Suppressor macrophage (primary cell): ENCODE measurements around the gene PALM.
A peak's percentile ranks its signal among the peaks of the same experiment; 100 is the strongest.

ENCODE experiments used
- DNase-seq, 4 experiments: peaks; one replicate each; pipeline ENCODE4 v3.0.0-alpha.2; 2020 to 2022

PALM gene

DNA sequence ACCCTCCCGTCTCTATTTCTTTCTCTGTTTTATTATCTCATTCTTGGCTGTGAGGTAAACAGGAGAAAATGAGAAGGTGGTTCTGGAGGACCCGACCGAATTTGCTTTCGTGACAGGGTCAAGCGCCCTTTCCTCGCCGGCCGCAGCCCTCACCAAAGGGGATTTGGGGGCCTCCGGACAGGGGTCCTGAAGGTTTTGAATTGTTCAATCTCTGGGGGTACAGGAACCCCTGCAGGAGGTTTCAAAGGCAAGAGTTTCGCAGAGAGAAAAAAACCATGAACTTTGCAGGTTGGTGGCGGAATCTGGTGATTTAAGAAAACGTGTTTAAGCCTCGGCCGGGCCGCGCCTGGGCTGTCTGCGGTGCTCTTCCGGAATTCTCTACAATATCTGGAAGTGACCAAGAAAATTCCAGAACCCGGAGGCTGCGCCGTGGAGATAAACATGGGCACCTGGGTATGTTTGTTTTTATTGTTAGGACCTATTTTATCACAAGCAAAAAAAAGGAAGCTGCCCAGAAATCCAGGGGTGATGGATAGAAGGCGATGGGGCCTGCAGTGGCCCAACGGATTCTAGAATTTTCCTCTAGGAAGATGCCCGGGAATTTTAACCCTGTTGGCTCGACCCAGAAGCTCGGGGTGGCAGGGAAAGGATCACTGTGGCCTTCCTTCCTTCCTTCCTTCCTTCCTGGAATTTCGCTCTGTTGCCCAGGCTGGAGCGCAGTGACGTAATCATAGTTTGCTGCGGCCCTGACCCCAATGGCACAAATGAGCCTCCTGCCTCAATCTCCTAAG is 74.3 kb downstream of the PALM start:
- no peak for DNase-seq

- no peak for DNase-seq
Measured at GRCh38 chr19:784541-784940, 75.8 kb downstream of the PALM start.

- DNase-seq = no peak
Measured at GRCh38 chr19:787536-787935, 78.8 kb downstream of the PALM start.

- no peak for DNase-seq
Measured at GRCh38 chr19:788686-788982, 79.9 kb downstream of the PALM start.

GRCh38 chr19:788983-789700 is 80.4 kb downstream of the PALM start:
- peak; percentile 48 to 71 (median 58) for DNase-seq

DNA sequence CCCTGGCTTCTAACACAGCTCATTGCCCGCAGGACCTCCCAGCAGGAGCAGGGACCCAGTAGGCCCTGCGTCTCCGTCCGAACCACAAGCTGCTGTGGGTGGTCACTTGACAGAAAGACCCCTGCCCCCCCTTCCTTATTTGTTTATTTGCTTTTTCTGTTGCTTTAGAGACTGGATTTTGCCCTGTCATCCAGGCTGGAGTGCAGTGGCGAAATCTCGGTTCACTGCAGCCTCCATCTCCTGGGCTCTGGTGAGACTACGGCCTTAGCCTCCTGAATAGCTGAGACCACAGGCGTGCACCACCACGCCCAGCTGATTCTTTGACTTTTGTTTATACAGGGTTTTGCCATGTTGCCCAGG is 80.9 kb downstream of the PALM start:
- DNase-seq = no peak

- DNase-seq = no peak
Measured at GRCh38 chr19:791007-791566, 82.4 kb downstream of the PALM start.

GRCh38 chr19:791567-792305 is 83.0 kb downstream of the PALM start:
- no peak for DNase-seq

GRCh38 chr19:792306-792885 is 83.7 kb downstream of the PALM start:
- DNase-seq = no peak

DNA sequence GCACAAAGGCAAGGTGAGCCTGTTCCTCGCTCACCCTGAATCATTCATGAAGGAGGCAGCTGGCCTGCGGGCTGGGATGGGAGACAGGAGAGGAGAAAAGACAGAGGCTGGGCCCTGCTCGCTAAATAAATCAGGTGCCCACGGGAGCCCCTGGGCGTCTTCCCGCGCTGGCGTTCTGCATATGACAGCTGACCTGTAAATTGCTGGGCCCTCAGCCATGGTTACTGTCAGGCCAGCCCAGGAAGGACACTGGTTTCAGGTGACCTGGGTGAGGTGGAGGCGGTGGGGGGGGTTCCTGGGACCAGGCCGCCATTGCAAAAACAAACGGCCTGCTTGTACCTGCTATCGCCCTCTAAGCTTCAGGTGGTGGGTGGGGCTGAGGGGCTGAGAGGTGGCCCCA is 85.1 kb downstream of the PALM start:
- DNase-seq = no peak

DNA sequence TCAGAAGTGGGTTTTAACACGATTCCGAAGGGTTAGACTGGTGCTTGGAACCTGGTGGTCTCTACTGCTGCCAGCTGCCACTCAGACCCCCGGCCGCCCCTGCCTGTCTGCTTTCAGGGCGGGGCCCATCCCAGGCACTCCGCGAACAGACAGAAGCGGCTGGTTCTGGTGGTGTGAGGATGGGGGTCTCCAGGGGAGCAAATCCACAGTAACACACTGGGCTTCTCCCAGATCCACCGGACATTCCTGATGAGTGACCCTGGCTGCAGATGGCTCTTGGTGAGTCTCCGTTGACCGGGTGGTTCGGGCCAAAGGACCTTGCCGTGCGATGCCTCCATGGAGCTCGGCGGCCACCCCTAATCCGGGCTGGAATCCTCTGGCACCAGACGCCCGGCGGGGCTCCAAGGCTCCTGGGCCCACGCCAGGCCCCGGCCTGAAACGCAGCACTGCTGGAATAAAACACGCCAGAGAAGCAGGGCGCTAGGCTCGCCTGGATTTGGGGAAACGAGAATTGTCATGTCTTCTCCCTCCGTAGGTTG is 86.4 kb downstream of the PALM start:
- DNase-seq = no peak

DNA sequence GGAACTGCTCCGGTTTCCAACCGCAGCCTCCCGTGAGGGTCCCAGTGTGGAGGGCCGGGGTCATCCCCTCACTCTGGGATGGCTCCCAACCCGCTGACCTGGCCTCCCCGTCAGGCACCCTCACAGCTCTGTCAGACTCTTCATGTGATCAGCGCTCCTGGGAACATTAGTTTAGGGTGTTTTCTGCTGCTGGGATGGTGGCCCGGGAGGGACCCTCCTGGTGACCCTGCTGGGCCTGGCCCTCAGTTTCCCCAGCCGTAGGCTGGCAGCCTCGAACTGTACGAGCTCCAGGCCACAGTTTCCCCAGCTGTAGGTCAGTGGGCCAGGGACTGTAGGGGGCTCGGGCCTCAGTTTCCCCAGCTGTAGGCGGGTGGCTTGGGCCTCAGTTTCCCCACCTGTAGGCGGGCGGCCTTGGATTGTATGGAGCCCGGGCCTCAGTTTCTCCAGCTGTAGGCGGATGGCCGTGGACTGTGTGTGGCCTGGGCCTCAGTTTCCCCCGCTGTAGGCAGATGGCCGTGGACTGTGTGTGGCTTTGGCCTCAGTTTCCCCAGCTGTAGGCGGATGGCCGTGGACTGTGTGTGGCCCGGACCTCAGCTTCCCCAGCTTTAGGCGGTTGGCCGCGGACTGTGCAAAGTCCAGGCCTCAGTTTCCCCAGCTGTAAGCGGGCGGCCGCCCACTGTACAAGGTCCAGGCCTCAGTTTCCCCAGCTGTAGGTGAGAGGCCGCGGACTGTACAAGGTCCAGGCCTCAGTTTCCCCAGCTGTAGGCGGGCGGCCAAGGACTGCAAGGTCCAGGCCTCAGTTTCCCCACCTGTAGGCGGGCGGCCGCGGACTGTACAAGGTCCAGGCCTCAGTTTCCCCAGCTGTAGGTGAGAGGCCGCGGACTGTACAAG is 87.2 kb downstream of the PALM start:
- no peak for DNase-seq

GRCh38 chr19:796692-797527 is 88.2 kb downstream of the PALM start, which contains the start of gene PTBP1:
PTBP1 (plus strand) TSS chr19:797452; CDS start chr19:797498, 46 bp downstream.
- DNase-seq = peak; percentile 100
